NCI-H2196 treated with DMSO at 0.1 percent for 48 hours (cell line): ENCODE data around the gene TMEM218.

Source experiments
- DNase-seq: peaks from one replicate; lab custom pipeline; 2025; ENCODE audit not compliant: unreplicated experiment; lab: John Stamatoyannopoulos, UW

Gene TMEM218

GRCh38 chr11:125076378-125076945 lies 35.0 kb downstream of the TMEM218 start:
- DNase-seq, result no peak

GRCh38 chr11:125075900-125076317 lies 35.5 kb downstream of the TMEM218 start:
- DNase-seq, result no peak

DNA sequence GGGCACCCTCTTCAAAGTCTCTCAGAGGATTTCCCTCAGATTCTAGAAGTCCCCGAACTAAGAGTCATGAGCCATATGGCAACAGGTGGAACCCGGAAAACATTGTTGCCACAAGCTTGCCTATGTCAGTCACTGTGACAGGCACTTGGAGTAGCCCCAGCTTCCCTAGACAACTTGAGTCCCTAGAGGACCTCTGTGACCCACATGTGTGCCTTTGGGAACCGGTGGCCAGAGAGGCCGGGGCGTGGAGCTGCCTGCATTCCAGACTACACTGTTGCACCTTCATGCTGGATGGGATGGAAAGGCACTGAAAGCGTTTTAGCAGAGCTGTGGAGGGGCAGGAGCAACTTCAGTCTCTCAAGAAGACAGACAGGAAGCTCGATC lies 36.2 kb downstream of the TMEM218 start:
- no peak for DNase-seq

DNA sequence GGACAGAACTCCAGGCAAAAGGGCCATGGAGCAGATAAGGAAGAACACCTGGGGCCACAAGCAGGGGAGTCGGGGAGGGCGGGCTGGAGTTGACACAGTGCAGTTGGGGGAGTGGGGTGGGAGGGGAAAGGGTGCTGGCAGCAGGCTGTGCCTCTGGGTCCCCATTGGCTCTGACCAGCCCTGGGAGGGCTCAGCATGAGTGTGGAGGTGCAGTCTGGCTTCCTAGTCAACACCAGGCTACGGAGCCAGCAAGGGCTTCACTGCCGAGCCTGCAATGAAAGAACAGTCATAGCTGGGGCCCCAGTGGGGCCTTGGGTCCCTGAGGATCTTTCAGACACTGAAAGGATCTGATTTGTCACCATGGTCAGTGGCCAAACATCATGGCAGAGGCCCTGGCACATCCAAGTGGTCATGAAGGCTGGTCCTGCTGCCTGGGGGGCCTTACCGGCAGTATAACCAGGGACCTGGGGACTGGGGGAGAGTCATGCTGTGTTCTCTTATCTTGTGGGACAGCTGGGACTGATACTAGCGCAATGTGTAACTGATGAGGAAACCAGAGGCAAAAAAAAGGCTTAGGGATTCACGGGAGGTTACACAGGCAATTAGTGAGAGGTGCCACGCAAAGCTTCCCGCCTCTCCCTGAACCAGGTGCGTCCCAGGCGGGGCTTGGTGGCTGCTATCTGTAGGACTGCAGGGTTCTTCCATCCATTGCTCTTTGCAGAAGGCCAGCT lies 36.8 kb downstream of the TMEM218 start:
- DNase-seq, result no peak

DNA sequence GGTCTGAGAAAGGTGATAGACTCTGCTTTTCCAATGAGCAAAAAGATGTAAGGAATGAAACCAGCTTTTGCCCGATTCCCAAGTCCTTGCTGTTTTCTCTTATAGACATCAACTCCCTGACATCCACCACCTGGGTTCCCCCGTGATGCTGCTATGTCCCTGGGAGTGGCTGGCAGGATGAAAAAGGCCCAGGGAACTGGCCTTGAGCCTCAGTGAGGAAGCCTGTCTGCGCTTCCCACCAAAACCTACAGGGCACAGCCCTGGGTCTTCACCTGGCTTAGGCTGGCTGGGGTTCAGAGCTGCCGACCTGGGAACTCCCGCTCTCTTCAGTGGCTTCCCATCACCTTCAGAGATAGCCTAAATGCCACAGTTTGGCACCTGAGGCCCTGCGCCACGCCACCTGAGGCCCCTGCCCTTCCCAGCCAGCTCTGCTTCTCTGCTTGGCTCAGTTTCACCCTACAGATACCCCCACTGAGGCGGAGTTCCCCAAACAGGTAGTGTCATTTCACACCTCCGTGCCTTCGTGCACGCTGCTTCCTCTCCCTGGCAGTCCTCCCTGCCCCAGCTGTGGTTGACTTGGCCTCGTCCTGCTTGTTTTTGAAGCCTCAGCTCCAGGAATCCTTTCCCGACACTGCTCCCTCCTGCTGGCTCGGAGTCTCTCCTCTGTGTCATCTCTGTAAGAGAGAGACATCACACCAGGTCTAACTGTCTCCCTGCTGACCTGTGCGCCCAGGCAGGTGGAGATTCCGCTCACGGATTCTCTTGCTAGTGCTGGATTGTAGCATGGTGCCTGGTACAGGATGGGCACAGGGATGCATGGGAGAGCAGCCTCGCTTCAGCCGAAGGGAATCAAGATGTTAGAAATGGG lies 37.6 kb downstream of the TMEM218 start:
- DNase-seq, result no peak

- DNase-seq, result no peak
Measured at GRCh38 chr11:125072961-125073590, 38.4 kb downstream of the TMEM218 start.

GRCh38 chr11:125072218-125072960 lies 39.0 kb downstream of the TMEM218 start:
- DNase-seq, result no peak

- DNase-seq, result no peak
Measured at GRCh38 chr11:125071846-125072217, 39.6 kb downstream of the TMEM218 start.

DNA sequence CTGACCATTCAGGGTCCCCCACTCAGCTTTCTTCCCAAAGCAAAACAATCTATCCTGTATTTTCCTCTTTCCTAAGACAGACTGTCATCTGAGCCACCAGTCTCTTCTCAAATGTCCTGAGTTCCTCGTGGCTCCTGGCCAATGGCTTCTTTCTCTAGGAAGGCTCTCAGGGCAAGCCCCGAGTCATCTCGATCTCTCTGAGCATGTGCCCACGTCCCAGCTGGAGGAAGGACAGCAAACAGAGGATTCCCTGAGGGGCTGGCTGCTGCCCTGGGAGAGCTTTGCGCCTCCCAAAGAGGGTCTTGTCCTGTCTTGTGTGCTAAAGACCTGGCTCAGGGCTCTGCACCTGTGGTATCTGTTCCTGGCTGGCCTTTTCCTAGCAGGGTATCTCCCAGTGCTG lies 40.0 kb downstream of the TMEM218 start:
- no peak for DNase-seq

GRCh38 chr11:125070699-125071254 lies 40.6 kb downstream of the TMEM218 start:
- no peak for DNase-seq

GRCh38 chr11:125069796-125070195 lies 41.6 kb downstream of the TMEM218 start:
- no peak for DNase-seq

DNA sequence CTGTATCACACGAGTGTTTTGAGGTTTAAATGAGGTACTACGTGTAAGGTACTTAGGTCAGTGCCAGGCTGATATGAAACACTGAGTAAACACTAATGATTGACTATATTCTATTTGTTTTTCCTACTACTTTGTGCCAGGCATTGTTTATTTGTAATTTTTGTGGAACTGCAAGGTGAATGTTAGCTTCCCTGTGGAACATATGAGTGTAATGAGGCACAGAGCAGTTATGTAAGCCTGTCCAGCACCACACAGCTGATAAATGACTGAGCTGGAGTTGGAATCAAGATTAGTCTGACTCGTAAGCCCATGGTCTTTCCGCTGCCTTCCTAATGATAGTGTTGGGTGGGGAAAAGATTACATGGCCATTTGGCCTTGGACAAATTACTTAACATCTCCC lies 42.4 kb downstream of the TMEM218 start:
- DNase-seq, result no peak

- no peak for DNase-seq
Measured at GRCh38 chr11:125068368-125068767, 43.1 kb downstream of the TMEM218 start.

- DNase-seq, result no peak
Measured at GRCh38 chr11:125064070-125064469, 47.4 kb downstream of the TMEM218 start.

DNA sequence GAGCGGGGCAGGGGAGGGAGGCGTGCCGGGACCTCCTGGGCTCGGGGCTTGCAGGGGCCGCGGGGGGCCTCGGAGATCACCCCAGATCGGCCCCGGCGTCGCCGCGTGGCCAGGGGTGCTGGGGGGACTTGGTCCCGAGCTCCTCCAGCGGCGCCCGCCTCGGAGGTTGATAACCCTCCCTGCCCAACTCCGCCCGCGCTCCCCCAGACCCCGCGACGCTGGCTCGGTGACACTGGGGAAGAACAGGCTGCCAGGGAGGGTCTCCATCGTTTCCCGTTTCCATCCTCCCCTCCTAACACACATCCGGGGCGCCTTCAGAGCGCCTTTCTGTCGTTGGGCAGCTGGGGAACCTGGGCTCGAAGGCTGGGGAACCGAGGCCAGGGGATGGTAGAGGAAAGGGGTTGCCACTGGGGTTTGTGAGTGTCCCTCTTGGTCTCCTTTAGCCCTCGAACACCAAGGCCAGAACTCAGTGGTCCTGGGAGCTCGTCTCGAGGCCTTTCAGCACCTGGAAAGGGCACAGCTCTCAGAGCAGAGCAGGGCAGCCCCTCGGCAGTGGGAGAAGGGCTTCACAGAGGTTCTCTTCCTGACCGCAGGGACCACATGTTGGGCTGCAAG lies 47.9 kb downstream of the TMEM218 start:
- DNase-seq, result no peak

DNA sequence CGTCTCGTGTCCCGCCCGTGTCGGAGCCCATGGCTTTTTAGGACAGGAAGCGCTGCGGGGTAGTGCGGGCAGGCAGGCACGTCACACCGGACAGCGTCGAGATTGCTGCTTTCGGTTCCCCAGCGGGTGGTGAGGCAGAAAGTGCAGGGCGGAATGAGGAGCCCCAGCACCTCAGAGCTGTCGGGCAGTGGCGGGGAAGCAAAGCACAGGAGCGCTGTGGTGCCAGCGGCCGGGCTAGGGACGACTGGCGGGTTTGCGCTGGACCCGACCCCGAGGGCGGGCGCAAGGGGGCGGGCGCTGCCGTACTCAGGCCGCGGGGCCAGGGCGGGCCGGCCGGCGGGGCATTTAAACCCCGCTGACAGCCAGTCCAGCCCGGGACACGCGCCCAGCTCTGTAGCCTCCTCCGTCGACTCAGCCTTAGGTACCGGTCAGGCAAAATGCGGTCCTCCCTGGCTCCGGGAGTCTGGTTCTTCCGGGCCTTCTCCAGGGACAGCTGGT lies 48.4 kb downstream of the TMEM218 start, which contains the start of gene SLC37A2:
SLC37A2 (plus strand) TSS at position 375 of the 498 bp plus-strand sequence; CDS start at position 438, 63 bp downstream.
- DNase-seq, result no peak

GRCh38 chr11:125062218-125062930 lies 49.1 kb downstream of the TMEM218 start:
- DNase-seq, result no peak

DNA sequence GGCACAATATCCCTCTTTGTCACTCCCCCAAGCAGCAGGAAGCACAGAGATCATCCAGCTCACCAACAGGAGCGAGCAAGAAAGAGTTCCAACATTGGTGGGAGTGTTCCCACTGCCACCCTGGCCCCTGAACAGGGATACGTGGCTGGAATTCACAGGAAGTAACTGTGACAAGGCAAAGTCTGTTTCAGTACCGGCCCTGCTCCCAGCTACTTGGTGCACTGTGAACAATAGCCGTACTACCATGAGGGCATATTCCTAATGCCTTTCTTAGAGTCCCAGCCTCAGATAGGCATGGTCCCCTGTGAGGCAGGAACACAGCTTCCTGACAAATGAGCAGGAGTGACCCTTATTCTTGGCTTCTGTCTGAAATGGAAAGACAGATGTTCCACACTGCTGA lies 50.1 kb downstream of the TMEM218 start:
- no peak for DNase-seq

DNA sequence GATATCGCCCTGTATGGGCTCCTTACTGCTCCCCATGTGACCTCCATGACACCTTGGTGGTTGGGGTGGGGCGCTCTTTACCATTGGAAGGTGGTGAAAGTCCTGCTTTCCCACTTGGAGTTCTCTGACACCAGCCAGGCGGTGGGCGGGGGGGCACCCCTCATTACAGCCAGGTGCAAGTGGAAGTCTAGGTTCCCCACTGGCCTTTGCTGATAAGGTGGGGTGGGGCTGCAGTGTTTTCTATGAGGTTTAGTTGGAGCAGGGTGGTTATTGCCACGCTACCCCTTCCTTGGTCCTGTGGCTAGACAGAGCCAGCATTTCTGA lies 53.8 kb downstream of the TMEM218 start:
- no peak for DNase-seq
